Measurements from ENCODE around the gene SLC1A6.

The SLC1A6 gene

DNA sequence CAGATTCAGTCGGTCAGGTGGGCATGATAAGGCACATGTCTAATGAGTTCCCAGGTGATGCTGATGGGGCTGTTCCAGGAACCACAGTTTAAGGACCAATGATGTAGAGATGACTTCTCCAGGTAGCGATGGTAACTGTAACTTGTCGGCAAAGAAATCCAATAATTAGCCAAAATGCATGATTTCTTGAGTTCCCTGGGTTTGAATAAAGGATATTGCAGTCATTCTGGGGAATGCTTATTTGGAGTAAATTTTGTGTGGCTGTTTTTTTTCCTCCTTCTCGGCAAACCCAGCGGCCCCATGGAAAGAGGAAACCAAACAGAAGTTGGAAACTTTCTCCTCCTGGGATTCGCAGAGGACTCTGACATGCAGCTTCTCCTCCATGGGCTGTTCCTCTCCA, 38.5 kb downstream of the SLC1A6 start, which contains the start of gene OR7C2:
Gene OR7C2, plus strand, starts transcription at position 301 of the 400 bp plus-strand sequence. Its CDS starts 0 bp downstream, at position 301.
- Histone ChIP-seq H3K4me2 (ENCODE audit: low read length) (no peak within 1 kb of the TSS), H3K9me3 (ENCODE audit: control insufficient read depth, insufficient read depth, low read length) (no peaks in the 10 kb centered on the region), H4K20me1 (ENCODE audit: control insufficient read depth, insufficient read depth, low read depth, low read length) (no peaks in the 10 kb centered on the region), H3K4me3 (ENCODE audit: low read length) (no peak within 1 kb of the TSS), H3K4me1 (ENCODE audit: control insufficient read depth, low read length) (no peaks in the 10 kb centered on the region), H3K79me2 (ENCODE audit: control insufficient read depth, low read length) (no peaks in the 10 kb centered on the region), H3K36me3 (ENCODE audit: control insufficient read depth, low read length) (no peaks in the 10 kb centered on the region), H3K27me3 (ENCODE audit: control insufficient read depth, low read length) (peaks cover 6% of the 10 kb centered on the region; the same call in 1 of the 2 replicates), H3K27ac (ENCODE audit: low read depth, low read length) (no peak within 1 kb of the TSS), H3K9me2 (replicated peaks; ENCODE audit: control insufficient read depth, low read length) (no peaks in the 10 kb centered on the region), H3F3A (ENCODE audit: control insufficient read depth, insufficient read depth) (no peaks in the 10 kb centered on the region)
- TF ChIP-seq, protein P1, sequence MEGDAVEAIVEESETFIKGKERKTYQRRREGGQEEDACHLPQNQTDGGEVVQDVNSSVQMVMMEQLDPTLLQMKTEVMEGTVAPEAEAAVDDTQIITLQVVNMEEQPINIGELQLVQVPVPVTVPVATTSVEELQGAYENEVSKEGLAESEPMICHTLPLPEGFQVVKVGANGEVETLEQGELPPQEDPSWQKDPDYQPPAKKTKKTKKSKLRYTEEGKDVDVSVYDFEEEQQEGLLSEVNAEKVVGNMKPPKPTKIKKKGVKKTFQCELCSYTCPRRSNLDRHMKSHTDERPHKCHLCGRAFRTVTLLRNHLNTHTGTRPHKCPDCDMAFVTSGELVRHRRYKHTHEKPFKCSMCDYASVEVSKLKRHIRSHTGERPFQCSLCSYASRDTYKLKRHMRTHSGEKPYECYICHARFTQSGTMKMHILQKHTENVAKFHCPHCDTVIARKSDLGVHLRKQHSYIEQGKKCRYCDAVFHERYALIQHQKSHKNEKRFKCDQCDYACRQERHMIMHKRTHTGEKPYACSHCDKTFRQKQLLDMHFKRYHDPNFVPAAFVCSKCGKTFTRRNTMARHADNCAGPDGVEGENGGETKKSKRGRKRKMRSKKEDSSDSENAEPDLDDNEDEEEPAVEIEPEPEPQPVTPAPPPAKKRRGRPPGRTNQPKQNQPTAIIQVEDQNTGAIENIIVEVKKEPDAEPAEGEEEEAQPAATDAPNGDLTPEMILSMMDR (IDR thresholded peaks at IDR 0.05; ENCODE audit: low read depth, low read length, poor library complexity, severe bottlenecking), result no peak
- TF ChIP-seq EZH2phosphoT487 (IDR thresholded peaks at IDR 0.05; ENCODE audit: borderline replicate concordance, low read length), result no peak

DNA sequence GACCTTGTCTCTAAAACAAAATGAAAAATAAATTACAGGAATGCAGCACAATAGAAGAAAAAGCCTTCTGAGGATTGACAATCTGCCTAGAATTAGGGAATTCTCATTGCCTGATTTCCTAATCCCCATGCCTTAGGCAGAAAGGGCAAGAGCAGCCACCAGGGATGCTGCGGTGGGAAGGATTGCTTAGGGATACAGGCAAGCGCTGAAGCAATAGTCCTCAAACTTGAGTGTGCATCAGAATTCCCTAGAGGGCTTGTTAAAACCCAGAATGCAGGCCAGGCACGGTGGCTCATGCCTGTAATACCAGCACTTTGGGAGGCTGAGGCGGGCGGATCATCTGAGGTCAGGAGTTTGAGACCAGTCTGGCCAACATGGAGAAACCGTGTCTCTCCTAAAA, 39.4 kb downstream of the SLC1A6 start:
- Histone ChIP-seq H3K27ac (ENCODE audit: low read depth, low read length) (no peak overlapping the region), H3K36me3 (ENCODE audit: control insufficient read depth, low read length) (no peaks in the 10 kb centered on the region), H3K4me3 (ENCODE audit: low read length) (no peak overlapping the region), H4K20me1 (ENCODE audit: control insufficient read depth, insufficient read depth, low read depth, low read length) (no peaks in the 10 kb centered on the region), H3K4me1 (ENCODE audit: control insufficient read depth, low read length) (no peaks in the 10 kb centered on the region), H3K4me2 (ENCODE audit: low read length) (no peak overlapping the region), H3K27me3 (ENCODE audit: control insufficient read depth, low read length) (peaks cover 6% of the 10 kb centered on the region; the same call in 1 of the 2 replicates), H3K9me3 (ENCODE audit: control insufficient read depth, insufficient read depth, low read length) (no peaks in the 10 kb centered on the region), H3K79me2 (ENCODE audit: control insufficient read depth, low read length) (no peaks in the 10 kb centered on the region), H3F3A (ENCODE audit: control insufficient read depth, insufficient read depth) (no peaks in the 10 kb centered on the region), H3K9me2 (replicated peaks; ENCODE audit: control insufficient read depth, low read length) (no peaks in the 10 kb centered on the region)
- TF ChIP-seq EZH2phosphoT487 (IDR thresholded peaks at IDR 0.05; ENCODE audit: borderline replicate concordance, low read length), result no peak
- TF ChIP-seq, protein P1 (IDR thresholded peaks at IDR 0.05; ENCODE audit: low read depth, low read length, poor library complexity, severe bottlenecking), result no peak

DNA sequence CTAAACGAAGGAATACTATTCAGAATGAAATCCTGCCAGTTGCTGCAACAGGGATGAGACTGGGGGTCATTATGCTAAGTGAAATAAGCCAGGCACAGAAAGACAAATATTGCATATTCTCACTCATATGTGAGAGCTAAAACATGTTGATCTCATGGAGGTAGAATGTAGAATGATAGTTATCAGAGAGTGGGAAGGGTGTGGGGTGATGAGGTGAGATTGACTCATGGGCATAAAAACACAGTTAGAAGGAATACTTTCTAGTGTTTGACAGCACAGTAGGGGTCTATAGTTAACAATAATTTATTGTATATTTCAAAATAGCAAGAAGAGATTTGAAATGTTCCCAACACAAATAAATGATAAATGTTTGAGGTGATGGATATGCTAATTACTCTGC, 46.2 kb downstream of the SLC1A6 start:
- H3K27ac ChIP-seq (ENCODE audit: low read depth, low read length), result no peak overlapping the region
- H3K9me2 ChIP-seq (replicated peaks; ENCODE audit: control insufficient read depth, low read length), result no peaks in the 10 kb centered on the region
- H3K79me2 ChIP-seq (ENCODE audit: control insufficient read depth, low read length), result no peaks in the 10 kb centered on the region
- H3K36me3 ChIP-seq (ENCODE audit: control insufficient read depth, low read length), result no peaks in the 10 kb centered on the region
- no peaks in the 10 kb centered on the region for H3K27me3 ChIP-seq (ENCODE audit: control insufficient read depth, low read length)
- no peak overlapping the region for H3K4me3 ChIP-seq (ENCODE audit: low read length)
- H3K9me3 ChIP-seq (ENCODE audit: control insufficient read depth, insufficient read depth, low read length), result no peaks in the 10 kb centered on the region
- H3K4me2 ChIP-seq (ENCODE audit: low read length), result no peak overlapping the region
- TF ChIP-seq, protein P1 (IDR thresholded peaks at IDR 0.05; ENCODE audit: low read depth, low read length, poor library complexity, severe bottlenecking), result no peak
- no peak for TF ChIP-seq EZH2phosphoT487 (IDR thresholded peaks at IDR 0.05; ENCODE audit: borderline replicate concordance, low read length)
- no peaks in the 10 kb centered on the region for H3F3A ChIP-seq (ENCODE audit: control insufficient read depth, insufficient read depth)
- H3K4me1 ChIP-seq (ENCODE audit: control insufficient read depth, low read length), result no peaks in the 10 kb centered on the region
- no peaks in the 10 kb centered on the region for H4K20me1 ChIP-seq (ENCODE audit: control insufficient read depth, insufficient read depth, low read depth, low read length)
